Prostate gland (tissue), 2 donors: ENCODE measurements around the gene CEBPB.

Experiments
- POLR2AphosphoS5 ChIP-seq: sonication (generic); formaldehyde crosslinking; IDR thresholded peaks from one replicate; pipeline ENCODE4 v1.6.1; 2017; ENCODE audit warnings: antibody characterized with exemption
- TF ChIP-seq, protein P1 (sequence below), 4 experiments: fragments of 200-600 bp in 2 of 4; fragments of 450-650 bp in 2 of 4; sonication (generic) in 2 of 4; IDR thresholded peaks; 1 replicate in 3 of 4; 2 replicates in 1 of 4; pipeline ENCODE4 v1.5.1; 2016 to 2019; ENCODE audit warnings: antibody characterized with exemption in 4 of 4, mild to moderate bottlenecking in 2 of 4, moderate library complexity in 2 of 4

DNA sequence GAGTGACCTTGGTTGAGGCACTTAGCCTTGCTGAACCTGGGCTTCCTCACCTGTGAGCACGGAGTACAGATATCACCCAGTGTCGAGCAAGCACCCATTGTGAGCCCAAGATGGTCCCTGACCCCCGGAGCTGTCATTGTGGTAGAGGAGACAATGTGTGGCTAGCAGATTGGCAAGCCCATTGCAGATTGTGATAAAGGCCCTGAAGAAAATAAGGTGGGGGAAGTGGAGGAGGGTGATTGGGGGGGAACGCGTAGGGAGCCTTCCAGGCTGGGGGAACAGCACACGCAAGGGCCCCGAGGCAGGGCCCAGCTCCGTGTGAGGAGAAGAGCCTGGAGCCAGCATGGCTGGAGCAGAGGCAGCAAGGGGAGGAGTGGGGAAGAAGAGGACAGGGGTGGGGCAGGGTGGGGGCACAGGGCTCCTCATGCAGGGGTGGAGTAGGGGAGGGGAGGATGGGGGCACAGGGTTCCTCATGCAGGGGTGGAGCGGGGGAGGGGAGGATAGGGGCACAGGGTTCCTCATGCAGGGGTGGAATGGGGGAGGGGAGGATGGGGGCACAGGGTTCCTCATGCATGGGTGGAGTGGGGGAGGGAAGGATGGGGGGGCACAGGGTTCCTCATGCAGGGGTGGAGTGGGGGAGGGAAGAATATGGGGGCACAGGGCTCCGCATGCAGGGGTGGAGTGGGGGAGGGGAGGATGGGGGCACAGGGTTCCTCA, 7.0 kb downstream of the CEBPB start:
- TF ChIP-seq, protein P1, sequence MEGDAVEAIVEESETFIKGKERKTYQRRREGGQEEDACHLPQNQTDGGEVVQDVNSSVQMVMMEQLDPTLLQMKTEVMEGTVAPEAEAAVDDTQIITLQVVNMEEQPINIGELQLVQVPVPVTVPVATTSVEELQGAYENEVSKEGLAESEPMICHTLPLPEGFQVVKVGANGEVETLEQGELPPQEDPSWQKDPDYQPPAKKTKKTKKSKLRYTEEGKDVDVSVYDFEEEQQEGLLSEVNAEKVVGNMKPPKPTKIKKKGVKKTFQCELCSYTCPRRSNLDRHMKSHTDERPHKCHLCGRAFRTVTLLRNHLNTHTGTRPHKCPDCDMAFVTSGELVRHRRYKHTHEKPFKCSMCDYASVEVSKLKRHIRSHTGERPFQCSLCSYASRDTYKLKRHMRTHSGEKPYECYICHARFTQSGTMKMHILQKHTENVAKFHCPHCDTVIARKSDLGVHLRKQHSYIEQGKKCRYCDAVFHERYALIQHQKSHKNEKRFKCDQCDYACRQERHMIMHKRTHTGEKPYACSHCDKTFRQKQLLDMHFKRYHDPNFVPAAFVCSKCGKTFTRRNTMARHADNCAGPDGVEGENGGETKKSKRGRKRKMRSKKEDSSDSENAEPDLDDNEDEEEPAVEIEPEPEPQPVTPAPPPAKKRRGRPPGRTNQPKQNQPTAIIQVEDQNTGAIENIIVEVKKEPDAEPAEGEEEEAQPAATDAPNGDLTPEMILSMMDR (IDR thresholded peaks at IDR 0.05): no peak
- TF ChIP-seq POLR2AphosphoS5: no peak
